Measurements from ENCODE around the gene CBY1.

Gene CBY1

DNA sequence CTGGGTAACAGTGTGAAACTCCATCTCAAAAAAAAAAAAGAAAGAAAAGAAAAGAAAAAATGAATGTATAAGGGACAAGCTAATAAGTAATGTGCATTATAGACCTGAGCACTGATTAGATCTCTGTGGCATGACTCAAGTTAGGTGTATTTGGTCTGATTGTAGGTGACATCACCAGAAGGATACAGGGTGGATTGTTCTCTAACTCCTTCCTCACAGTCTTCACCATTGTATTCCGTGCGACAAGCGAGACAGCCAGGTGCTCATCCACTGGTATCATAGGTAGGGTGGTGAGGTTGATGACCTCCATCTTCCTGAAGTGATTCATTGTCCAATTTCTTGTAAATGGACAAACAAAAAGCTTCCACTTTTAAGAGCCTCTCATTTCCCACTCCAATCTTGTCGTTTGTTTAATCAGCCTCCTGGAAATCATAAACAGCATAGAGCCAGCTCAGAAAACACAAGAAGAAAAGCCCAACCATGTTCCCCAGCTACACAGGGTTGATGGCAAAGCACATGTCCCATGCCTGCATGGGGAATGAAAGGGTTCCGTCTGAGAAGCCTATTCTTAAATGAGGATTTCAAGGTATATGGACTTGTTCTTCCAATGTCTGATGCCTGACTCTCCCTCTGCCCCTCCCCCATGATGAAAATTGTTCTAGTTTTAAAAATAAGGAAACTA is 6.5 kb upstream of the CBY1 start:
- DNase-seq (ENCODE audit: low read depth in 2 of 2), result no peak

DNA sequence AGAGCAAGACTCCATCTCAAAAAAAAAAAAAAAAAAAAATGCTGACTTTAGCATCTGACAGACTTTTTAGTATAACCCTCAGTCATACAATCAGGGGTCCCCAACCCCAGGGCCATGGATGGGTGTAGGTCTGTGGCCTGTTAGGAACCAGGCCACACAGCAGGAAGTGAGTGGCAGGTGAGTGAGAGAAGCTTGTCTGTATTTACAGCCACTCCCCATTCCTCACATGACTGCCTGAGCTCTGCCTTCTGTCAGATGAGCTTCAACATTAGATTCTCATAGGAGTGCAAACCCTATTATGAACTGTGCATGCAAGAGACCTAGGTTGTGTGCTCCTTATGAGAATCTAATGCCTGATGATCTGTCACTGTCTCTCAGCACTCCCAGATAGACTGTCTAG is 3.6 kb upstream of the CBY1 start:
- DNase-seq (ENCODE audit: low read depth in 2 of 2), result no peak

DNA sequence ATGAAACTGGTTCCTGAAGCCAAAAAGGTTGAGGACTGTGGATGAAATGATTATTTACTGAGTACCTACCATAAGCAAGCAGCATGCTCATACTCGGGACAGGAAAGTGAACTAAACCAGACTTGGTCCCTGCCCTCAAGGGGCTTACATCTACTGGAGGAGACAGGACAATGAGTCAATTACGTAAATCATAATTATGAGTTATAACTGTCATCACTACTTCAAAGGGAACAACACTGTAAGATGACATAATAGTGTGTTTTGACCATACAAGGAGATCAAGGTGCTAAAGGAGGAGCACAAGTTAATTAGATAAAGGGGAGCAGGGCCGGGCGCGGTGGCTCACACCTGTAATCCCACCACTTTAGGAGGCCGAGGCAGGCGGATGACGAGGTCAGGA is 2.7 kb upstream of the CBY1 start:
- DNase-seq (ENCODE audit: low read depth in 2 of 2), result no peak

DNA sequence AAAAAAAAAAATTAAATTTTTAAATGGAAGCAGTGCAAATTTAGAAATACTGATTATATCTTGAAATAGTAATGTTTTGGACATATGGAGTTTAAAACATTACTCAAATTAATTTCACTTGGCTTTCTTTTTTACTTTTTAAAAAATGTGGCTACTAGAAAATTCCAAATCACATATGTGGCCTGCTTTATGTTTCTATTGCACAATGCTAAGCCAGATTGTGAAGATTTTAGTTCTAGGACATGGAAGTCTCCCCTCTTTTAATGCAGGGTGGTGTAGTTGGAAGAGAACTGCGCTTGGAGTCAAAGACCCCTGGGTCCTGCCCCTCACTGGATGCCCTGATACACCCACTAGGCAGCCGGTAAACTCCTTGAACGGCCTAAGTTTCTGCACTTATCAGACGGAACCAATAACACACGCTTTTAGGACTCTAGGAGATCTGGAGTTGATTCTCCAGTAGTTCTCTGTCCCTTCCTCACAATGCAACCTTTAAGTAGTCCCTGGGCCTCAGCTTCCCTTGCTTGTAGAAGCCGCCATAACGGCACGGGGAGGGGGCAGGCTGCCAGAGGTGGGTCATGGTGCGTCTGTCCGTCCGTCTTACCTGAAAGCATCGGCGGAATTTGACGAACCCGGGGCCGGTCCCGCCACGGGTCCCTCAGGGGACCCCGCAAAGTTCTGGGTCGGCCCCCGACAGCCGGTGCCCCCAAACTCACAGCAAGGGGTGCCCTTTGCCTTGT is 751 bp upstream of the CBY1 start:
- no peak for DNase-seq (ENCODE audit: low read depth in 2 of 2)

DNA sequence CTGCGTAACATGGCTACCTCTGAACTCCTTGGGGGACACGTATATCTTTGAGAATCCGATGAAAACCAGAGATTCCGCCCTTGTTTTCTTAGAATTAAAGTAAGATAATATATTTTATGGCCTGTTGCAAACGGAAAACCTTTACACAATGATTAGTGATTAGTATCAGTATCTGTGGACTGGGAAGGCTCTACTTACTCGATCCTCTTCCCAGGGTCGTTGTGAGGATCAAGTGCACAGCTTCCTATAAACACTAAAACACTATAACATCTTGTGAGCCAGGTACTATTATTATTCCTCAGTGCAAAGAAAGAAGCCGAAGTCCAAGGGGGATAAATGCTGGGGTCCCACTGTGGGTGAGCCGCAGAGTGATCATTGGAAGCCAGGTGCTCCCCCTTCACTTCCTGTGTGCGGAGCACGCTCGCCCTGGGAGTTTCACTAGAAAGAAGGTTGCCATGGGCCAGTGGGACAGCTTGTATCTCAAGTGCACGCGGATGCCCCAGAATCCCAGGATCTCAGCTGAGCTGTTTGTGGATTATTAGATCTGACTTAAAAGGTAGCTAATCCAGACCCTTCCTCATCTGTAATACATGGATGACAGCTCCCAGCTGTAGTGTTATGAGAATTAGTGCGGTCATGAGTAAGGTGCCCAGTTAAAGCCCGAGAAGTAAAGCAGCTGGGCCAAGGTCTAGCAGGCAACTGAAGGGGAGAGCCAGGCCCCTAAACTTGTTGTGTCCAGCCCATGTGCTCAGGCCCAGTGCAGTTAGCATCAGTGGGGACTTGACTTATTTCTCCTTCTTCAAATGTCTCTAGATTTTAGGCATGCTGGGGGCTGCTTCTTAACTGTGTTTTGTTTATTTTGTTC is 839 bp downstream of the CBY1 start:
- peak in 1 of 2 donors; percentile 8 for DNase-seq (ENCODE audit: low read depth in 2 of 2)

DNA sequence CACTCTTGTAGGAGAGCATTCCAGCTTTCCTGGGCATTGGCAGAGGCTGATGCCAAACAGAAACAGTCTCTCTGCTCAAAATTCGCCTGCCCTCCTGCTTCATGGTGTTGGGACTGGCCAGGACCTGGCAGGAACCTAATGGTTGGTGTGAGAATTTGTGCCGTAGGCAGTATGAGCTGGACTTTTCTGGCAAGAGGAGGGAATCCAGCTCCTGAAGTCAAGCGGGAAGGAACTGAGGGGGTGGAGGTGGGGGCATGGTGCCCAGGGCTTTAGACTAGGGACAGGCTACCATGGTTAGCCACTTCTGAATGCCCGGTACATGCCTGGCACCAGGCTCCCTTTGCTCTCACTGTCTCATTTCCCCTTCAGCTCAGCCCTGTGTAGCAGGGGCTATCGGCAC is 18.4 kb downstream of the CBY1 start:
- no peak for DNase-seq (ENCODE audit: low read depth in 2 of 2)

DNA sequence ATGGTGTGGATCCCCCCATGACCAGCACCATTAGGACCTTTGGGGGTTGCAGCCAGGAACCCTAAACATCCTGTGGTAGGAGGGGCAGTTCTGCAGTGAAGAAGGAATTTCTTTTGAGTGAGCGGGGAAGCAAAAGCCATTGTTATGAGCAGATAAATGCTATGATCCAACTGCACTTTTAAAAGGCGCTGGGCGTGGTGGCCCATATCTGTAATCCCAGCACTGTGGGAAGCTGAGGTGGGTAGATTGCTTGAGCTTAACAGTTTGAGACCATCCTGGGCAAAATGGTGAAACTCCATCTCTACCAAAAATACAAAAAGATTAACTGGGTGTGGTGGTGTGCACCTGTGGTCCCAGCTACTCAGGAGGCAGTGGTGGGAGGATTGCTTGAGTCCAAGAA is 19.4 kb downstream of the CBY1 start:
- no peak for DNase-seq (ENCODE audit: low read depth in 2 of 2)

DNA sequence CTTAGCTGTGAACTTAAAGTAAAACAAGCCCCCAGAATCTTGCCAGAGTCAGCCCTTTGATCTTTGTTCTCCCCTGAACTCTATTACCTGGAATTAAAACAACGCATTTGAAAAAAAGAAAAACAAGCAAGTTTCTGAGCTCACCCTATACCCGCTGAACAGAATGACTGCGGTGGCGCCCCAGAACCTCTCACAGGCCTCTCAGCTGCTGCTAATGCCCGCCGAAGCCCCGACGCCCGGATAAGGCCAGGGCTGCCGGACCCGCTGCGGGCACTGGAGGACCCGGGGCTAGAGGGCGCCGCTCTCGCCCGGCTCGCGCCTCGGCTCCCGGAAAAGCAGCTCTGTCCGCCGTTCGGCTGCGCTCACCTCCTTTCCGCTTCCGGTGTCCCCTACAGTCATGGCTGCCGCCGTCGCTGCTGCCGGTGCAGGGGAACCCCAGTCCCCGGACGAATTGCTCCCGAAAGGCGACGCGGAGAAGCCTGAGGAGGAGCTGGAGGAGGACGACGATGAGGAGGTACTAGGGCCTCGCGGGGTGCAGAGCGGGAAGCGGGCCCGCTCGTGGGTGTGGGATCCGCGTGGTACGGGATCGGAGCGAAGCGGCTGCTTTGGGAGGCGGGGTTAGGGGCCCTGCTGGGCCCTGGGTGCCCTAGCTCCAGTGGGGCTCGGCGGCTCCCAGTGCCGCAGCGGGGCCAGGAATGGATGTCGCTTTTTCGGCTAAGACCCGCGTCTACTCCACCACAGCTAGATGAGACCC is 25.3 kb downstream of the CBY1 start, which contains the start of gene TOMM22:
TSS of gene TOMM22 (plus strand) at position 376 of the 754 bp plus-strand sequence. CDS start at position 398, 22 bp downstream.
- peak; percentile 50 to 64 for DNase-seq (ENCODE audit: low read depth in 2 of 2)

DNA sequence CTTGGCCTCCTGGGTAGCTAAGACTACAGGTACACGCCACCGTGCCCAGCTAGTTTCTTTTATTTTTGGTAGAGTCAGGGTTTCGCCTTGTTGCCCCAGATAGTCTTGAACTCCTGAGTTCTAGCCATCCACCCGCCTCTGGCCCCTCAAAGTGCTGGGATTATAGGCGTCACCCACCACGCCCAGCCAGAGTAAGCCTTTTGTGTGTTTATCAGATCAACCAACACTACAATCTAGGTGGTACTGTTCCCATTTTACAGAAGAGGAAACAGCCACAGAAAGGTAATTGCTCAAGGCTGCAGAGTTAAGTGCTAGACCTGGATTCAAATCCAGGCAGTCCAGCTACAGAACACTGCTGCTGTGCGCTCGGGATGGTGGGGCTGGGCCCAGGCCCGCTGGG is 28.5 kb downstream of the CBY1 start:
- DNase-seq (ENCODE audit: low read depth in 2 of 2), result no peak

DNA sequence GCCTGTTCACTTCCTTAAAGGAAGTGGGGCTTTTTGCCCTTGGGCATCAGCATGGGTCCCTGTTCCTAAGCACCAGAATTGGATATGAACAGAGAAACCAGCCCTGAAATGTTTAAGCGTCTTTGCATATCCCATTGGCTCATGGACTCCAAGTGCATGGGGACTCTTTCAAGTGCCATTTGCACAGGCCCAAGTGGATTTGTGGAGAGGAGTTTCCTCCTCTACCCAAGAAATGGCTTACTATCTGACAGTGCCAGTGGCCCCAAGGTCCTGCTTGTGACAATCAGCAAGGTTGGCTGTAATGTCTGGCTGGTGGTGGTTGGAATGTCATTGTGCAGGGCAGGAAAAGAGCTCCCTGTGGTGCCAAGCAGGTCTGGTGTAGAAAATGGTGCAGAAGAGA is 29.3 kb downstream of the CBY1 start:
- no peak for DNase-seq (ENCODE audit: low read depth in 2 of 2)

DNA sequence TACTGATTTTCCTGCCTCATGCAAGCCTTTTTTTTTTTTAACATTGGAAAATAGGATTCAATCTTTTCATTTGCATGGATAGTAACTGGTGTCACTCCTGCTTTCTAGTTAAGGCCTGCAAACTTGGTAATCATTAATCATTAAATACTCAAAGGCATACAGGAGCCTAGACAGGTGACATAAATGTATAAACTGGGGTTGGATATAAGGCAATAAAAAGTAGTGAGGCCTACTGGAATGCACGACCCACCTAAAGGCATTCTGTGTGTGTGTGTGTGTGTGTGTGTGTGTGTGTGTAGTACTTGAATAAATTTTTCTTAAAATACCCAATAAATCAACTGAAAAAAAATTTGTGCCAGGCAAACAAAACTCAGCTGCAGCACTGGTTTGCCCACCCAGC is 33.2 kb downstream of the CBY1 start:
- no peak for DNase-seq (ENCODE audit: low read depth in 2 of 2)

DNA sequence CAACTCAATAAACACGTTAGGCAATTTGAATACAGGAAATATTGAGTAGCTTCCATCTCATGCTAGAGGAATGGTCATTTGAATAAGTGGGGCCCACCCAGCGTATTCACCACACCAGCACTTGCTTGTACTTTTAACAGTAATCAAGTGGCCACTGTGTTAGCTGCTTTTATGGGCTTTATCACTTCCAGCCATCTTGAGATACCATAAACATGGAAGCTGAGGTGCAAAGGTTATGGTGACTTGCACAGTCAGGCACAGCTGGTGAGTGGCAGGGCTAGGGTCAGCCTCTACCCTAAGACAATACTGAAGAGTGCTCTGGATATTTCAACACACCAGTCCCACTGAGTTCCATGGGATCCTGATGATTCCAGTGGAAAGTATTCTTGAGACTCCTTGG is 37.6 kb downstream of the CBY1 start:
- no peak for DNase-seq (ENCODE audit: low read depth in 2 of 2)

DNA sequence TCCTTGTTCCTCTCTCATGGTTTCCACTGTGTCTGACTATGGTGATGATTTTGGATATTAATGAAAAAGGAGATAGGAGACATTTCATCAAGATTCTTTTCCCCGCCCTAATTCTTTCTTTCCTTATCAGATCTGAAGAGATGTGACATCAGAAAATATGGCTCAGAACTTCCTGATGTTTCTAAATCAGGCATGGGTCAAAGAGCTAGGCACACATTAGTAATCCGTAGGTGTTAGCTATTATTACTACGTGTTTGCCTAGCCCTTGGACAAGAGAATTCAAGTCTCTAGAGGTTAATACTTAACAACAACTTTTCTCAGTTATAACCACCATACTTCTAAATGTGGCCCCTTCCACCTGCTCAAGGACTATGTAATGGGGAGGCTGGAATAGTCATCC is 38.5 kb downstream of the CBY1 start:
- no peak for DNase-seq (ENCODE audit: low read depth in 2 of 2)

DNA sequence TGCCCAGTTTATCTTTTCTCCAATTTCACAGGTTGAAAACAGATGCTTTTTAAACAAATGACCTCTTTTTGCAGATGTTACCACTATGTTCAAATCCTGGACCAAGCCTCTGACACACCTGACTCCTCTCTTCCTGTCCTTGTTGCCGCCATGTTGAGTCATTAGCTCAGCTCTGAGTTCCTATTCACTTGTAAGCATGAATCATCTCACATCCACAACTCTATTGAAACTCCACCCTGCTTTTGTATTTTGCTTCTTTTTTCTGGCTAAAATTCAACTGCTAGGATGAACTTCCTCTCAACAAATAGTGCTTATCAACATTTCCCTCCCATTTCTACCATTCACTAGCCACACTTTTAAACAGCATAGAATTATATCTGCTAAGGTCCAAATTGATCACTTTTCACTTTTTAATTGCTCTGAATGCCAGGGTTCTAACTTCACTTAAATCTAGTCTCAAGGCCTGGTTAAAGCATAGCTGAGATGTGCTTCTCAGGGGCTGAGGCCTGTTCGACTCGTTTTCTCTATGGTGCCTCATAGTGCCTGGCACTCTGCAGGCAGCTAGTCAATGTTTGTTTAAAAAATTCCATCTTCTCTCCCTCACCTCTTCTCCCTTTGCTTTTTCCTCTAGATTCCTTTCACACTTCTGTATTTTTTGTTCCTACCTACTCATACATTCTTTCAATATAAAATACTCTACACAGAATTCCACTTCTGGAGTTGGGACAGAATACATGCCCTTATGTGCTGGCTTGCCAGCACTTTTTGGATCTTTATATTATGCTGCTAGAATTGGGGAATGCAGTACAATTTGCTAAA is 40.4 kb downstream of the CBY1 start:
- no peak for DNase-seq (ENCODE audit: low read depth in 2 of 2)

DNA sequence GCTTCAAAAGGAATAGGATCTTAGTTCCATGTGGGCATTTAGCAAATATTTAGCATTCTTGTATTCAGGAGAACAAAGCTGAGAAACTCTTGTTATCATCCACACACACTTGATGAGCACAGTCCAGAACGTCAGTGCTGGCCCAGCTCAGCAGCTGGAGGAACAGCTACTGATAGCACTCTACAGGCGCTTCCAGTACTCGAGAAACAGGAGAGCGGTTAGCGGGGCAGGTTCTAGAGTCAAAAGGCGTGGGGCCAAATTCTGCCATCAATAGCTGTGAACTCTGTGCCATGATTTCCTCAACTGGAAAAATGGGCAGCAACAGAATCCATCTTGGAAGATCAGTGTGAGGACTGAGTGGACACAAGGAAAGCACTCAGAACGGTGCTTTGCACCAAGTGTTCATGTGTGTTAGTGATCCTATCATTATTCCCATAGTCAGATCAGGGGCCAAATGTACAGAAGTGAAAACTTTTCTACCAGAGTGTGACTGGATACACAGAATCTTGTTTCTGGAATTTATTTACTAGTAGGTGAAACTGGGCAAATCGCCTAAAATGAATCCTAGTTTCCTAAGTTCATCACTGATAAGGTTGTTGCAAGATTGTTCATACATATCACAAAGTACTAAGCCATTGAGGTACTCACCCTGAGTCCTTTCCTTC is 41.1 kb downstream of the CBY1 start:
- DNase-seq (ENCODE audit: low read depth in 2 of 2), result no peak

DNA sequence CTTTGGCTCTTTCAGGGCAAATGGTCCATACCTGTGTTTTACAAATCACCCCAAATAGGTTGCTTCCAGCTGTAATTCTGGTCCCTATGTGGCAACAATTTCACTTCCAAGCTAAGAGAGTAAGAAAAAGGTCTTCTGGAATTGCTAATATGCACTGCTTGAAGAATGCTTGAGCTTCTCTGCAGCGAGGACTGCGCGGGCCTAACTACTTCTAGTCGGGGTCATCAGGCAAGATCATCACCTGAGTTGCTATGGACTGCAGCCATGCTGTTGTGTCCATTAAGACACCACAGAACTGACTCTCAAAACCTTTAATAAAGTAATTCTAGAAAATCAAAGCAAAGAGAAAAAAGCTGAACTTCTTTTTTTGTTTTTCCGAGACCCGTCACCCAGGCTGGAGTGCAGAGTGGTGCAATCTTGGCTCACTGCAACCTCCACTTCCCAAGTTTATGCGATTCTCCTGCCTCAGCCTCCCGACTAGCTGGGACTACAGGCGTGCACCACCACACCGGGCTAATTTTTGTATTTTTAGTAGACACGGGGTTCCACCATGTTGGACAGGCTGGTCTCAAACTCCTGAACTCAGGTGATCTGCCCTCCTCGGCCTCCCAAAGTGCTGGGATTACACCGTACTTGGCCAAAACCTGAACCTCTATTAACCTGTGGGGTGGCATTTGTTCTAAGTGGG is 42.1 kb downstream of the CBY1 start:
- no peak for DNase-seq (ENCODE audit: low read depth in 2 of 2)

DNA sequence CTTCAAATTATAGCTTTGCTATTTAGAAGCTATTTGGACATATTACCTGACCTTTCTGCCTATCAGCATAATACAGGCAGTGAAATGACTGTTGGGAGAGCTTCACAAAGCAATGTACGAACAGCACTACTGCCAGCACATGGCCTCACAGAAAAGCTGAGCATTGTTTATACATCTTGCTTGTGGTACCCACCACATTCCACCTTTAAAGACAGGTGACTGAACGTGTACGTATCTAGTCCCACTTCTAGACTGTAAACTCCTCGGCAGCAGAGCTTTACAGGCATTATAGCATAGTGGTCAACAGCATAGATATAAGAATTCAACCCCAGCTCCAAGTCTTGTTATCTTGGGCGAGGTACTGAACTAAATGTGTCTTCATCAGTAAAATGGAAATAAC is 42.7 kb downstream of the CBY1 start:
- no peak for DNase-seq (ENCODE audit: low read depth in 2 of 2)

DNA sequence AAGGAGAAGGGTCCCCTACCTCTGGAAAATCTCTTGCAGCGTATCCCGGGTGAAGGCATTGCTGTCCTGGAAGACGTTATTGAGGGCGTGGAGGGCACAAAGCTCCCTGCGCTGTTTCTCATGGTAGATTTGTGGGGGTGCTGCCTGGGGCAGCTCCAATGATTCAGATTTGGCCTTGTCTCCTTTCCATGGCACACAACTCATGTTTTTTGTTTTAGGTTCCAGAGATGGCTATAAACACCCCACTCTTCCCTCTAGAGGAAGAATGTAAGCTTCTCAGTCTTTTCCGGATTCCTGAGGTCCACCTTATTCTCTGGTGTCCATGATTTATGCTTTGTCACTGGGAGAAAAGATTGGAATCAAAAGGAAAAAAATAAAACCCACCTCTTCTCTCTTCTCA is 43.3 kb downstream of the CBY1 start:
- DNase-seq (ENCODE audit: low read depth in 2 of 2), result no peak

DNA sequence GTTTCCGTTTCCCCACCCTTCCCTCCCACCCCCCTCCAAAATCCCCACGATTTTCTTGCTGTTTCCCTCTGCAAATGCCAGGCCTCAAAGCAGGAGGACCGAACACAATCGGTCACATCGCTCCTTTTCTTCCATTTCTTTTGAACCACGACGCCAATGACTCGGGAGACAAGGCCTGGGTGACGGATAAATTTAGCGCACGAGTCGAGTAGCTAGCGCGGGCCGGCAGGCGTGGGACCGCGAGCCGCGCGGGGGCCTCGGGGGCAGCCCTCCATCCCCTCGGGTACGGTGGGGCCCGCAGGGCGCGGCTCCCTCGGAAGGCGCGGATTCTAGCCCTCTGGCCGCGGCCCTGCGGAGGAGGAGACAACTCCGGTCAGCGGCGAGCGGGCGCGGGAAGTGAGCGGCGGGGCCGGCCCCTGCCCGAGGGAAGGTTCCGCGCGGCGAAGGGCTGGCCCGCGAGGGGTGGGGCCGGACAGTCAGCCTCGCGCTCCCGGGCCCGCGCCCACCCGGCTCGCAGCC is 43.9 kb downstream of the CBY1 start:
- DNase-seq (ENCODE audit: low read depth in 2 of 2), result no peak

Data from stimulated activated CD4-positive, alpha-beta T cell treated with anti-CD3 and anti-CD28 coated beads, Interleukin-1b, Interleukin-23, amount 100 ng/mL, for 1 hour (primary cell).